HT-29 (cell line): ENCODE results near the gene MPO. TPM values are rescaled to one million over a fixed set of nuclear protein-coding genes. Genes with fewer than 3 reads are reported as not detected.

ENCODE experiments used
- DNase-seq: peaks from one replicate; pipeline ENCODE4 v3.0.0-alpha.2; 2015; ENCODE audit warnings: low spot score
- total RNA-seq: library from RNA; depleted of rRNA; stranded (reverse); fragments of >200 nt; shearing (Covaris generic); gene quantifications from 2 replicates; pipeline ENCODE4 v1.2.3, GENCODE V29; 2014

MPO gene
- total RNA-seq, 1 experiment from 2014 or later, result not detected

- DNase-seq, result no peak
Measured at GRCh38 chr17:58306131-58306951, 25.6 kb upstream of the MPO start.

DNA sequence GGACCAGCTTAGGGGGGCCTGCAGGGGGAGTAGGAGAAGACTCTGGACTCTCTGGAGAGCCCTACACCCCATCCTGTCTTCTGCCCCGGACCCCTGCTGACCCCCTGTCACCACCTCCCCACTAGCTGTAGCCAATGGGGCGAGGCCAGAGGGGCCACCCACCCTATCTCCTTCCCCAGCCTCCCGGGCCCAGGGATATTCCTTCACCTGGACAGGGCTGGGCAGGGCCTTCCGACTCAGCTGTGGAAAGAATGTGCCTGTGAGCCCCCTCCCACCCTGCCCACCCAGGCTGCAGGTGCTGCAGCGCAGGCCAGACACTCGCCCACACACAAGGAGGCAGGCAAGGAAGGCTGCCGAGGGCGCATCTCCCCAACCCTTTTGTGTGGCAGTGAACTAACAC lies 24.9 kb upstream of the MPO start:
- DNase-seq, result no peak

GRCh38 chr17:58304750-58305486 lies 24.2 kb upstream of the MPO start:
- no peak for DNase-seq

GRCh38 chr17:58303971-58304749 lies 23.4 kb upstream of the MPO start:
- peak; percentile 60 for DNase-seq

DNA sequence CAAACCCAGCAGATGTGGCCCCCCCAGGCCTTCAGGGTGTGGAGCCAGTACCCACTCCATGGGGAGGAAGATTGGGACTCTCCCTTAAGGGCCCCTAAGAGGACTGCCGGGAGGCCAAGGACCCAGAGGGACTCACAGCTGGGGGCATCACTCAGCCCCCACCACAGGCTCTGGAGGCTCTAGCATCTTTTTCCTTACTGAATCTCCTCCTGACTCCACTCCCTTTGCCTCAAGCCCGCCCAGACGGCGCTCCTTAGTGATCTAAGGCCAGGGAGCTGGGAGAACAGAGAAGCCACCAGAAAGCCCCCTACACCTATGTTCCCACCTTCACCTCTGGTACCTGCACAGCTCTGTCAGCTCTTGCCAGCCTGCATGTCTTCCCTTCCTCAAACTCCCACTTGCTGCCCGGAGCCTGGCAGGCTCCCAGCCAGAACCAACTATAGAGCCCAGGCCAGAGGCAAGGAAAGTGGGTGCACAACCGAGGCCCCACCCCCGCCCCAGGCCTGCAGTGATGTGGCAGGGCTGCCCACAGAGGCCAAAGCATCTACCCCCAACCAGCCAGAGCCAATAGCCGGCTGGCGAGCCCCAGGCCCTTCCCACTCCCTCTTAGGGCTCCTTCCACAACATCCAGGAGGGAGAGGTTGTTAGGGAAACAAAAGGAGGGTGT lies 22.3 kb upstream of the MPO start:
- no peak for DNase-seq

DNA sequence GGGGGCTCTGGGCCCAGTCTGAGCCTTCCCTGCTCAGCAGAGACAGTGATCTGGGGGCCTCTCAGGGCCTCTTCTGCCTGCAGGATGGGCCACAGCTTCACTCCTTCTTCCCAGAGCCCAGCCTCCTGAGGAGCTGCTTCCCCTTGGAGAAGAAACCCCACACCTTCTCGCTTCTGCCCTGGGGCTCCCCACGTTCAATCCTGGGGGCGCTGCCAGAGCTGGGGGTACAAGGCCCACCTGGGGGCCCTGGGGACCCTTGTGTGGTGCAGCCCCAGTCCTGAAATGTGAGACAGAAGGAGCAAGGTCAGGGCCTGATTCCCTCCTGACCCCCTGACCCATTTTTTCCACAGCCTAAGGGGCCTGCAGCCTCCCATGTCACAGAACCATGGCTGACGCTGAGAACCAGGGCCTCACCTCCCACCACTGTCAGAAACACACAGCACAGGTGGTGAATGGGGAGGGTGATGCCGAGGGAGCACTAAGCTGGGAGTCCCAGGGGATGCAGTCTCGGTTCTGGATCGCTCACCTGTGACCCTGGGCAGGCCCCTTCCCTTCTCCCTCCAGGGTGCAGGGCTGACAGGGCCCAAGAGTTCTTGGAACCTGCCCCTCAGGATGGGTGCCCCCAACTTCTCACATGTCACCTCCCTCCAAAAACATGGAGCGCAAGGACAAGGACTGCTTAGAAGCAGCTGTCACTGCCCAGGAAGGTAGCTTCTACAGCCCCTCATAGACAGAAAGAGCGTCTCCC lies 21.6 kb upstream of the MPO start:
- DNase-seq, result no peak

DNA sequence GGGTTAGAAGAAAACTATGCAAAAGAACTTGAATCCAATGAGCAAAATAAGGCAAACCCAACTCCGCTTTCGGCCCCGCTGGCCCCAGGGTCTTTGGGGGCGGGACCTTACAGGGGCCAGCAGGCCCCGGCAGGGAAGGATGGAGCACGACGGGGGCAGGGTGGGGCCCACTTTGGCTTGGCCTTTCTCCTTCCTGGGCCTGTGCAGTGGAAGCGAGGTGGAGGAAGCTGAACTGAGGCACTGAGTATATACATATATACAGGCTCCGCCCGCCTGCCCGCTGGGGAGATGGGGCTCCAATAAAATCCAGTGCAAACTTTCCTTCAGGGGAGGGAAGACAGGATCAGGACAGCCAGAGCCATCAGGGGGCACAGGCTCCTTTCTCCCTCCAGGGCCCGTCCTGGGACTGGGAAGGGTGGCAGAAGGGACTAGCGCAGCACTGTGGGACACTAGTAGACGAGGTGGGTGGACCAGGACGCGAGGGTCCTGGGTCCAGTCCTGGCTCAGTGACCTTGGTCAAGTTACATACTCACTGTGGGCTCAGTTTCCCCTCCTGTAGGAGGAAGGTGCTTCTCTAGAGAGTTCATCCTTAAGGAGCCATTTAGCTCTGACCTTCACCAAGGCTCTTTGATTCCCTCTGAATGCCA lies 20.9 kb upstream of the MPO start:
- no peak for DNase-seq

GRCh38 chr17:58300336-58300735 lies 19.6 kb upstream of the MPO start:
- DNase-seq, result no peak

DNA sequence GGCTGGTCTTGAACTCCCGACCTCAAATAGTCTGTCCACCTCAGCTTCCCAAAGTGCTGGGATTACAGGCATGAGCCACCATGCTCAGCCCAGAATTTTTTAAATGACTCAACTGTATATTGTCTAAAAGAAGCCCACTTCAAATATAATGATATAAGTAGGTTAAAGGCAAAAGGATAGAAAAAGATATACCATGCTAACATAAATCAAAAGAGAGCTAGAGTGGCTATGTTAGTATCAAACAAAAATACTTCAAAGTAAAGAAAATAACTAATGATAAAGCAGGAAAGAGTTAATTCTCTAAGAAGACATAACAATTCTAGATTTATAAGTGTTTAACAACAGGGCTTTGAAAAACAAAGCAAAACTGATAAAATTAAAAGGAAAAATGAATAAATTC lies 13.3 kb upstream of the MPO start:
- no peak for DNase-seq

GRCh38 chr17:58291246-58291645 lies 10.5 kb upstream of the MPO start:
- no peak for DNase-seq

GRCh38 chr17:58289869-58290268 lies 9.1 kb upstream of the MPO start:
- peak; percentile 34 for DNase-seq

DNA sequence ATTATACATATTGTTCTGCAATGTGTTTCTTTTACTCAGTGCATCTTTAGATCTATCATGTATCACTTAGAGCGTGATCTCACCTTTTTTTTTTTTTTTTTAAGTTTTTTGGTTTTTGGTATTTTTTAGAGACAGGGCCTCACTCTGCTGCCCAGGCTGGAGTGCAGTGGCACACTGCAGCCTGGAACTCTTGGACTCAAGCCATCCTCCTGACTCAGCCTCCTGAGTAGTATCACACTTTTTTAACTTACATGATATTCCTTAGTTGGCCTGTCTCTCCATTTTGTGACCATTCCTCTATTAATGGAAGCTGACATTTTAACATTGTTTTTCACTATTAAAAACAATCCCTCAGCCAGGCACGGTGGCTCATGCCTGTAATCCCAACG lies 4.7 kb upstream of the MPO start:
- DNase-seq, result no peak

- no peak for DNase-seq
Measured at GRCh38 chr17:58284613-58285421, 4.1 kb upstream of the MPO start.

DNA sequence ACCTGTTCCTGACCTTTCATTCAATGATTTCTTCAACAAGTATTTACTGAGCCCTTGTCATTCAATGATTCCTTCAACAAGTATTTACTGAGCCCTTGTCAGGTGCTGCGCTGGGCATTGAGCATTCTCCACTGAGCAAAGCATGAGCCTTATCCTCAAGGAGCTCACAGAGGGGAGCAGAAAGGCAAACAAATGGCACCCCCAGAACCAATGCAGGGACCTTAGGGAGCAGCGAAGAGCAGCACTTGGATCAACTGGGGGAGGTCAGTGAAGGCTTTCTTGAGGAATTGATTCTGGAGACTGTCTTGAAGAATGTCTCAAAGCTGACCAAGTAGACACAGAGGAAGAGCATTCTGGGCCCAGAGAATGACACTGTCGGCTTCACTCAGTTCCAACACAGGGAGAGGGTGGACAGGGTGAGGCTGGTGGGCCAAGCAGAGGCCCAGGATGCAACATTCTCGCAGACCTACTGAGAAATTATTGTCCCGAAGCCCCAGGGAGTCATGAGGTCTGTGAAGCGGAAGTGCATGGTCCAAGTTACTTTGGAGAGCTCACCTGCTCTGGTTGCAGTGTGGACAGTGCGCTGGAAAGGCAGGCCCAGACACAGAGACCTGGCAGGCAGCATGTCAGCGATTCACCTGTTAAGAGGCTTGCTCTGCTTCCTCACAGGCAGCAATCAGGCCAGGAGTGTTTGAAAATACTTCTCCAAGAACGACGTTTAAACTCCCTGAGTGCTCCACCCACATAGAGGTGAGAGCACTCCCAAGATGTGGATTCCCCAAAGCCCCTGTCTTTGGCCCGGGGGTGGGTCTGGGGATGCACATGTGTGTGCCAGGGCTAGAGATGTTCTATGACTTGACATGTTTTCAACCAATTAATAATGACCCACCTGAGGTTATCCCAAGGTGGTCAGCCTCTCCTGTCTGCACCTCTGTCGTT lies 3.2 kb upstream of the MPO start:
- DNase-seq, result no peak

DNA sequence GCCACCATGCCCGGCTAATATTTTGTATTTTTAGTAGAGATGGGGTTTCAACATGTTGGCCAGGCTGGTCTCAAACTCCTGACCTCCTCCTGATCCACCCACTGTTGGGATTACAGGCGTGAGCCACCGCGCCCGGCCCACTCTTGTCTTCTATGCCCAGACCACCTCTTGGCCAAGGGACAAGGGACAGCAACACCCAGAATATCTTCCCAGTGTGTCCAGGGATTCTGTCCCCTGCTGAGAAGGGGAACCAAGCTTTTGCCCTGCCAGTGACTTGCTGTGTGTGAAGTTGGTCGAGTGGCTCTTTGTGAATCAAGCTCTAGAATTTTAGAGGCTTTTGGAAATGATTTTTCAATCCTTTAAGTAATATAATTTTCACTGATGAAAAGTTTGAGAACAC lies 1.7 kb upstream of the MPO start:
- no peak for DNase-seq

GRCh38 chr17:58281511-58282011 lies 826 bp upstream of the MPO start:
- DNase-seq, result no peak

GRCh38 chr17:58279736-58280479 lies 827 bp downstream of the MPO start:
- DNase-seq, result no peak
